ENCODE results near the gene UBXN7. TPM values are rescaled to one million over a fixed set of nuclear protein-coding genes. Genes with fewer than 3 reads are reported as not detected.

UBXN7 gene
- total and polyA plus RNA-seq, 2 of the 4 experiments (the other 2 are of a cell fraction): 8.6 to 16.1 TPM

GRCh38 chr3:196397941-196398340, 34.3 kb downstream of the UBXN7 start:
- Histone ChIP-seq H2AK9ac (replicated peaks; ENCODE audit: low read depth, low read length, poor library complexity) (no peak overlapping the region), H4K91ac (ENCODE audit: insufficient read depth, low read depth, low read length) (no peak overlapping the region), H3K79me1 (ENCODE audit: low read depth in 1 of 2, low read length in 2 of 2) (peaks cover 21 to 45% of the 10 kb centered on the region in 2 experiments), H3K9me1 (ENCODE audit: insufficient read depth, low read length) (peaks cover 9% of the 10 kb centered on the region), H2BK20ac (ENCODE audit: low read depth, low read length) (no peak overlapping the region), H3K18ac (ENCODE audit: low read depth, low read length) (no peak overlapping the region), H3K4me2 (ENCODE audit: low read depth, low read length) (no peak overlapping the region), H3K27ac (ENCODE audit: insufficient read depth, low read length) (no peak overlapping the region), H3K56ac (ENCODE audit: extremely low read depth, insufficient read depth, low read length) (no peak overlapping the region), H3K14ac (replicated peaks; ENCODE audit: low read depth, low read length) (no peak overlapping the region), H3K4ac (ENCODE audit: low read depth, low read length) (no peak overlapping the region), H3K4me1 (ENCODE audit: control insufficient read depth, insufficient read depth, low read length) (no peaks in the 10 kb centered on the region), H3K36me3 (ENCODE audit: control insufficient read depth, insufficient read depth, low read length) (peaks cover 22% of the 10 kb centered on the region), H2BK15ac (ENCODE audit: low read depth, low read length) (no peak overlapping the region), H2AK5ac (ENCODE audit: low read depth, low read length) (no peak overlapping the region), H3K27me3 (ENCODE audit: control insufficient read depth, insufficient read depth, low read length) (no peaks in the 10 kb centered on the region), H3K9ac (ENCODE audit: low read depth, low read length) (no peak overlapping the region), H4K8ac (ENCODE audit: low read depth in 2 of 2, low read length in 2 of 2) (no peak overlapping the region), H2AFZ (replicated peaks; ENCODE audit: low read length, poor library complexity) (no peak overlapping the region), H3K9me3 (ENCODE audit: control insufficient read depth, insufficient read depth, low read length) (no peaks in the 10 kb centered on the region), H3K23ac (ENCODE audit: low read depth, low read length) (no peak overlapping the region), H3K4me3 (ENCODE audit: insufficient read depth, low read depth, low read length) (no peak overlapping the region), H4K5ac (ENCODE audit: low read depth, low read length) (no peak overlapping the region), H4K20me1 (ENCODE audit: insufficient read depth, low read length) (peaks cover 8% of the 10 kb centered on the region; the same call in 1 of the 2 replicates), H2BK5ac (ENCODE audit: low read depth, low read length, poor library complexity, severe bottlenecking) (no peak overlapping the region), H2BK120ac (ENCODE audit: low read depth, low read length) (no peak overlapping the region)
- dilution Hi-C loops (cut with HindIII; ENCODE audit: low sequenced_read_pairs, unreplicated experiment) (no loop called here), in situ Hi-C loops (cut with MboI; ENCODE audit: low sequenced_read_pairs) (no loop called here), intact Hi-C loops (cut with micrococcal nuclease) (no loop called here)
- no CpG with 5 or more reads among the region's 3 CpGs for WGBS, 2 experiments (ENCODE audit: extremely low coverage in 2 of 2, insufficient read length in 1 of 2)
- DNase-seq (no peak), ATAC-seq (ENCODE audit: low read depth) (no peak)
- no TSS peak for BruUV-seq (replicated peaks)
- ChIA-PET CTCF (interaction anchor here (0.6 kb wide), 1 partner anchor 10 kb away, joined by 3 read pairs; no protein-coding TSS in a partner anchor), POLR2A (ENCODE audit: unreplicated experiment) (no interaction called here)
- TF ChIP-seq USF2 (IDR thresholded peaks at IDR 0.05; ENCODE audit: low read depth, low read length) (no peak), MAFK (IDR thresholded peaks at IDR 0.05; ENCODE audit: low read depth, low read length) (no peak), BHLHE40 (IDR thresholded peaks at IDR 0.05; ENCODE audit: low read depth, low read length) (no peak), MXI1 (IDR thresholded peaks at IDR 0.05; ENCODE audit: borderline replicate concordance, low read depth, low read length) (no peak)
- TF ChIP-seq, protein P1, sequence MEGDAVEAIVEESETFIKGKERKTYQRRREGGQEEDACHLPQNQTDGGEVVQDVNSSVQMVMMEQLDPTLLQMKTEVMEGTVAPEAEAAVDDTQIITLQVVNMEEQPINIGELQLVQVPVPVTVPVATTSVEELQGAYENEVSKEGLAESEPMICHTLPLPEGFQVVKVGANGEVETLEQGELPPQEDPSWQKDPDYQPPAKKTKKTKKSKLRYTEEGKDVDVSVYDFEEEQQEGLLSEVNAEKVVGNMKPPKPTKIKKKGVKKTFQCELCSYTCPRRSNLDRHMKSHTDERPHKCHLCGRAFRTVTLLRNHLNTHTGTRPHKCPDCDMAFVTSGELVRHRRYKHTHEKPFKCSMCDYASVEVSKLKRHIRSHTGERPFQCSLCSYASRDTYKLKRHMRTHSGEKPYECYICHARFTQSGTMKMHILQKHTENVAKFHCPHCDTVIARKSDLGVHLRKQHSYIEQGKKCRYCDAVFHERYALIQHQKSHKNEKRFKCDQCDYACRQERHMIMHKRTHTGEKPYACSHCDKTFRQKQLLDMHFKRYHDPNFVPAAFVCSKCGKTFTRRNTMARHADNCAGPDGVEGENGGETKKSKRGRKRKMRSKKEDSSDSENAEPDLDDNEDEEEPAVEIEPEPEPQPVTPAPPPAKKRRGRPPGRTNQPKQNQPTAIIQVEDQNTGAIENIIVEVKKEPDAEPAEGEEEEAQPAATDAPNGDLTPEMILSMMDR (conservative IDR thresholded peaks at IDR 0.05; ENCODE audit: low read depth, low read length): no peak
